ENCODE measurements around the gene SPRN. TPM values are rescaled to one million over a fixed set of nuclear protein-coding genes. Genes with fewer than 3 reads are reported as not detected.

SPRN gene
- total RNA-seq, 2 donors from 2014 or later, result not detected

DNA sequence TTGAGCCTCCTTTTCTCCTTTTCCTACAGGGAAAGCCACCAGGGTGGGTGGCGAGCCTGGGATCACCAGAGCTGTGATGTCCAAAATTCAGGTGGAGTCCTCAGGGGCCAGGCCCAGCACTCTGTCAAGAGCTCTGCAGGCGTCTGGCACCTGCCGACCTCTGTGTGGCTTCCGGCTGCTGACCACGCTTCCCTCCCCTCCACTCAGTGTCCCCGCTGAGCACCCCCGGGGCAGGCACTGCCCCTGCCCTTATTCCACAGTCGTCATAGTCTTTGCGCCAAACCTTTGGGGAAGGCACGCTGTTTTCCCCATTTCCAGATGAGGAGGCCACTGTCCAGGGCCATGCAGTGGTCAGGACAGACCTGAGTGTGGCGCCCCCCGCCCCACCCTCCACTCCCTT is 22.9 kb downstream of the SPRN start:
- no peaks in the 10 kb centered on the region for H3K9me3 ChIP-seq (ENCODE audit: control insufficient read depth, low read length, poor library complexity, severe bottlenecking)
- no peak for ATAC-seq
- peaks cover 50% of the 10 kb centered on the region for H3K4me1 Mint-ChIP-seq
- H3K27ac Mint-ChIP-seq, result no peak overlapping the region
- DNase-seq, result no peak
- no peak overlapping the region for H3K4me3 Mint-ChIP-seq
- no peaks in the 10 kb centered on the region for H3K27me3 Mint-ChIP-seq
- peaks cover 15% of the 10 kb centered on the region for H3K36me3 Mint-ChIP-seq (ENCODE audit: low read depth)

DNA sequence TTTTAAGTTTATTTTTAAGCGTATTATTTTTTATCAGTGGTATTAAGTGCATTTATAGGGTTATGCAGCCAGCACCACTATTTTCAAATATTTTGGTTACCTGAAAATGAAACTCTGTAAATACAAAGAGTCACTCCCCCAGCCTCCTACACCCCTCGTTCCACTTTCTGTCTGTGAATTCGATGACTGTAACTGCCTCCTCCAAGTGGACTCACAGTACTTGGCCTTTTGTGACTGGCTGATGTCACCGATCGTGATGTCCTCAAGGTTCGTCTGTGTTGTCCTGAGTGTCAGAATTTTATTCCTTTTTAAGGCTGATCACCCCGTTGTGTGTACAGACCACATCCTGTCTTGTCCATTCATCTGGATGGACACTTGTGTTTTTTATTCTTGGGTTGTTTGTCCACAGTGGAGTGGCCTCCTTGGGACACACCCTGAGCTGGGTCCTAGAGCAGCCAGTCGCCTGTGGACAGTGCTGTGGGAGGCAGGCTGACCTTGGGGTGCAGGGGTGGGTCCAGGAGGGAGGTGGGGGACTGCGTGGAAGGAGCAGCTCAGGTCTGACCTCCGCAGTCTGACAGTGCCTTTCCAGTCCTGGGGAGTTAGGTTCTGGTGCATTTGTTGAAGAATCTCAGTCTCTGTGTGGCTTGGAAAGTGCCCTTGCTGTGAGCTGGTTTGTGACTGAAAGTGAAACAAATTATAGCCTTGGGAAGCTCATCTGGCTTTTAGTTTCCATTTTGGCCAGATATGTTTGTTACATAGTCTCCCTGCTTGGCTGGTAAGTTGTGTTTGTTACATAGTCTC is 23.6 kb downstream of the SPRN start:
- Mint-ChIP-seq H3K27ac (peak overlapping the region; percentile 81), H3K4me3 (peak overlapping the region; percentile 66), H3K4me1 (peaks cover 46% of the 10 kb centered on the region), H3K36me3 (ENCODE audit: low read depth) (peaks cover 12% of the 10 kb centered on the region), H3K27me3 (no peaks in the 10 kb centered on the region)
- no peak for DNase-seq
- H3K9me3 ChIP-seq (ENCODE audit: control insufficient read depth, low read length, poor library complexity, severe bottlenecking), result no peaks in the 10 kb centered on the region
- ATAC-seq, result peak; percentile 27

GRCh38 chr10:133399123-133399601 is 25.3 kb downstream of the SPRN start:
- DNase-seq (no peak), ATAC-seq (no peak)
- H3K27me3 Mint-ChIP-seq, result no peaks in the 10 kb centered on the region
- H3K4me1 Mint-ChIP-seq, result peaks cover 39% of the 10 kb centered on the region
- H3K4me3 Mint-ChIP-seq, result no peak overlapping the region
- no peak overlapping the region for H3K27ac Mint-ChIP-seq
- H3K9me3 ChIP-seq (ENCODE audit: control insufficient read depth, low read length, poor library complexity, severe bottlenecking), result no peaks in the 10 kb centered on the region
- peaks cover 11% of the 10 kb centered on the region for H3K36me3 Mint-ChIP-seq (ENCODE audit: low read depth)

DNA sequence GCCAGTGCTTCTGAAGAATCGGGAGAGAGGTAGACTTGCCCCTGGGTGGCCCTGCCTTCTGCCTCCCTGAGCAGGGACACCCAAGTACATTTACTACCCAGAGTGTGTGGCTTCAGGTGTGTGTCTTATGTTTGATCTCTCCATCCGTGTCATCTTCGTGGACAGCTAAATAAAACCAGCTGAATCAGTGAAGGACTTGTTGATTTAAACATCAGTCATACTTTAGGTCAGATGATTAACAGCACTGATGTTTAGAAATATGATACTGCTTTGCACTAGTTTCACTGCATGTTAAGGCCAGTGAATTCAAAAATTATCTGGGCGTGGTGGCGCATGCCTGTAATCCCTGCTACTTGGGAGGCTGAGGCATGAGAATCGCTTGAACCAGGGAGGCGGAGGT is 26.5 kb downstream of the SPRN start:
- Mint-ChIP-seq H3K4me3 (no peak overlapping the region), H3K27ac (peak overlapping the region; percentile 72), H3K4me1 (peaks cover 38% of the 10 kb centered on the region), H3K36me3 (ENCODE audit: low read depth) (peaks cover 6% of the 10 kb centered on the region), H3K27me3 (no peaks in the 10 kb centered on the region)
- DNase-seq (no peak), ATAC-seq (no peak)
- no peaks in the 10 kb centered on the region for H3K9me3 ChIP-seq (ENCODE audit: control insufficient read depth, low read length, poor library complexity, severe bottlenecking)

DNA sequence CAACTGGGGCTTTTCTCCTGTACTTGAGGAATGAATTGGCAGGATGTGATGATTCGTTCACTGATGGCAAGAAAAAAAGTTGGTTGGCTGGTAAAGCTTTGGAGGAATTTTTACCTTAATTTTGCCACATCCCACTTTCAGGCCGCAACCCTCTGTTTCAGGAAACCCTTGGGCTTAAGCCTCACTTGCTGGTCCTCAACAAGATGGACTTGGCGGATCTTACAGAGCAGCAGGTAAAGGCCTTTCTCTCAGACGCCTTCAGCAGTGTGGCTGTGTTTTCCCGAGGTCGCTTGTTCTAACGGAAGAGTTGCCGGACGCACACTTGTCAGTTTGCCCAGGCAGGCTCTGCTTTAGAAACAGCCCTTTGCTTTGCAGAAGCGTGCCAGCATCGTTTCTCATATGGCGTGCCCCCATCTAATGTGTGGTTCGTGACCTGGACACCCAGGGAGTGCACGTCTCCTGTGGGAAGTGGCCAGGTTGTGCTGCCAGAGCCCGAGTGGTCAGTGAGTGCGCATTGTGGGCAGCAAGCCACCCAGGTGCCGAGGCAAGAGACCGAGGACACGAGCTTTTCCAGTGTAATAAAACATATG is 28.3 kb downstream of the SPRN start:
- Mint-ChIP-seq H3K4me3 (no peak overlapping the region), H3K36me3 (ENCODE audit: low read depth) (peaks cover 3% of the 10 kb centered on the region)

DNA sequence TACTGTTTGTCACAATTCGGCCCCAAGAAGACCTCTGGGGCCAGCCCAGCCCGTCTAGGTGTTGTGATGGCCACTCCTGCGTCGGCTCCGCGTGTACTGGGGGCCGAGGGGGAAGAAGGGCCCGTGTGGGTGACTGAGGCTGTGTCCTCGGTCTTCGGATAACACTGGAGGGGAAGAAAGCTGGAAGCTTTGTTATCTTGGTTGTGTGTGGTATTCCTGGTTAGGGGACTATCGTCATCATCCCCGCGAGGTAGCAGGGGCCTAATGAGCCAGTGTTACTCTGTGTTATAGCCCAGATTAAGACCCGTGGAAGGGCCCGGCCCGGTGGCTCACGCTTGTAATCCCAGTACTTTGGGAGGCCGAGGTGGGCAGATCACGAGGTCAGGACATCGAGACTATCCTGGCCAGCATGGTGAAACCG is 29.6 kb downstream of the SPRN start:
- DNase-seq (no peak), ATAC-seq (no peak)
- Mint-ChIP-seq H3K27me3 (no peaks in the 10 kb centered on the region), H3K27ac (peak overlapping the region; percentile 91), H3K4me1 (peaks cover 30% of the 10 kb centered on the region), H3K36me3 (ENCODE audit: low read depth) (peaks cover 3% of the 10 kb centered on the region), H3K4me3 (peak overlapping the region; percentile 91)
- no peaks in the 10 kb centered on the region for H3K9me3 ChIP-seq (ENCODE audit: control insufficient read depth, low read length, poor library complexity, severe bottlenecking)

More for the DNA sequence above, 28.3 kb downstream of the SPRN start:
- ATAC-seq, result no peak
- H3K9me3 ChIP-seq (ENCODE audit: control insufficient read depth, low read length, poor library complexity, severe bottlenecking), result no peaks in the 10 kb centered on the region
- Mint-ChIP-seq H3K27me3 (no peaks in the 10 kb centered on the region), H3K4me1 (peaks cover 34% of the 10 kb centered on the region), H3K27ac (no peak overlapping the region)
- no peak for DNase-seq

GRCh38 chr10:133394064-133394663 is 30.3 kb downstream of the SPRN start, which contains the start of gene MTG1:
Gene MTG1 (plus strand): TSS chr10:133394157. CDS start chr10:133394221, 64 bp downstream.
- DNase-seq (peak; percentile 92 to 96 (median 93)), ATAC-seq (peak; percentile 85)
- H3K27ac Mint-ChIP-seq, result peak within 1 kb of the TSS; percentile 91
- H3K27me3 Mint-ChIP-seq, result no peaks in the 10 kb centered on the region
- peaks cover 3% of the 10 kb centered on the region for H3K36me3 Mint-ChIP-seq (ENCODE audit: low read depth)
- peaks cover 33% of the 10 kb centered on the region for H3K4me1 Mint-ChIP-seq
- peak within 1 kb of the TSS; percentile 91 for H3K4me3 Mint-ChIP-seq
- no peaks in the 10 kb centered on the region for H3K9me3 ChIP-seq (ENCODE audit: control insufficient read depth, low read length, poor library complexity, severe bottlenecking)

DNA sequence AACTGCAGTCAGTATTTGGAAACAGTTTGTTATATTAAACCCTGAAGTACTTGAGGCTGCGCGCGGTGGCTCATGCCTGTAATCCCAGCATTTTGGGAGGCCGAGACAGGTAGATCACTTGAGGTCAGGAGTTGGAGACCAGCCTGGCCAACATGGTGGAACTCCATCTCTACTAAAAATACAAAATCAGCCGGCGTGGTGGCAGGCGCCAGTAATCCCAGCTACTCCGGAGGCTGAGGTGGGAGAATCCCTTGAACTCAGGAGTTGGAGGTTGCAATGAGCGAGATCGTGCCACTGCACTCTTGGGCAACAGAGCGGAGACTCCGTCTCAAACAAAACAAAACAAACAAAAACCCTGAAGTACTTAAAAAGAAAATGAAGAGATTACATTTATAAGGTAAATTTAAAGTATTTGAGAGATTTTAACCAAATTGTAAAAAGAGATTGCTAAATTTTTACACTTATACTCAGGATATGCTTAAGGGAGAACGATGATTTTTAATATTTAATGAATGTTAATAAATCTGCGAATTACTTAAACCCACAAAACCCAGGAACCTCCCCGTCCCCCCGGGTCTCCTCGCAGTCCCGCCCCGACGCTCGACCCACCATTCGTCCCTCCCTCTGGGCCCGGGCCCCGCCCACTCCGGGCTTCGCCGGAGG is 30.9 kb downstream of the SPRN start:
- Mint-ChIP-seq H3K4me3 (peak overlapping the region; percentile 91), H3K27ac (peak overlapping the region; percentile 16), H3K36me3 (ENCODE audit: low read depth) (peaks cover 3% of the 10 kb centered on the region), H3K4me1 (peaks cover 39% of the 10 kb centered on the region), H3K27me3 (no peaks in the 10 kb centered on the region)
- no peaks in the 10 kb centered on the region for H3K9me3 ChIP-seq (ENCODE audit: control insufficient read depth, low read length, poor library complexity, severe bottlenecking)
- ATAC-seq (no peak), DNase-seq (no peak)

GRCh38 chr10:133391761-133392518 is 32.5 kb downstream of the SPRN start:
- no peak for DNase-seq

DNA sequence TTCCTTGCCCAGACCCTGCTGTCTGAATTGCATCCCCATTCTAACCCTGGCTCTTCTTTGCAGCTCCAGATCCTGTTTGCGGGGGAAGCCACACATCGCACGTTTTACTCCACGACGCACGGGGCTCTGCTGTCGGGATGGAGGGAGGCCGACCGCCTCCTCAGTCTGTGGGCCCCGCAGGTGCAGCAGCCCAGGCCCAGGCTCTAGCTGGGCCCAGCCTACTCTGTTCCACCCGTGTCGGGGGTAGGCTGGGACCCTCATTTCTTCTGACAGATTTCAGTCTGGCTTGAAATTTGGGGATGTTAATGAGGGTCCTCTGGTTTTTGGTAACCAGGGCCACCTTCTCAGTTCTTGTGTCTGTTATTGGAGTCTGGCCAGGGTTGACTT is 33.2 kb downstream of the SPRN start:
- Mint-ChIP-seq H3K27me3 (no peaks in the 10 kb centered on the region), H3K4me3 (peak overlapping the region; percentile 63), H3K27ac (peak overlapping the region; percentile 87), H3K36me3 (ENCODE audit: low read depth) (no peaks in the 10 kb centered on the region), H3K4me1 (peaks cover 31% of the 10 kb centered on the region)
- no peak for ATAC-seq
- no peak for DNase-seq
- no peaks in the 10 kb centered on the region for H3K9me3 ChIP-seq (ENCODE audit: control insufficient read depth, low read length, poor library complexity, severe bottlenecking)

More at GRCh38 chr10:133391761-133392518, 32.5 kb downstream of the SPRN start:
- ATAC-seq, result no peak
- H3K36me3 Mint-ChIP-seq (ENCODE audit: low read depth), result no peaks in the 10 kb centered on the region
- no peaks in the 10 kb centered on the region for H3K27me3 Mint-ChIP-seq
- peak overlapping the region; percentile 63 for H3K4me3 Mint-ChIP-seq
- H3K9me3 ChIP-seq (ENCODE audit: control insufficient read depth, low read length, poor library complexity, severe bottlenecking), result no peaks in the 10 kb centered on the region
- H3K4me1 Mint-ChIP-seq, result peaks cover 32% of the 10 kb centered on the region
- peak overlapping the region; percentile 87 for H3K27ac Mint-ChIP-seq

- Mint-ChIP-seq H3K4me3 (peak overlapping the region; percentile 90), H3K4me1 (peaks cover 33% of the 10 kb centered on the region), H3K36me3 (ENCODE audit: low read depth) (no peaks in the 10 kb centered on the region), H3K27me3 (no peaks in the 10 kb centered on the region), H3K27ac (peak overlapping the region; percentile 87)
- H3K9me3 ChIP-seq (ENCODE audit: control insufficient read depth, low read length, poor library complexity, severe bottlenecking), result no peaks in the 10 kb centered on the region
- DNase-seq (no peak), ATAC-seq (no peak)
Measured at GRCh38 chr10:133390597-133391248, 33.7 kb downstream of the SPRN start.

Measured in T-helper 17 cell (primary cell).